ENCODE measurements around the gene PLCD1.

The PLCD1 gene

GRCh38 chr3:37957539-37957936, 71.9 kb downstream of the PLCD1 start:
- no peak for DNase-seq (ENCODE audit: low read depth)
- TF ChIP-seq CTCF (IDR thresholded peaks at IDR 0.05; ENCODE audit: low read depth, low read length, missing control alignments) = no peak
- no peak overlapping the region for H3K4me3 ChIP-seq (ENCODE audit: low read depth, low read length)
